Stimulated activated CD8-positive, alpha-beta memory T cell treated with anti-CD3 and anti-CD28 coated beads, Interleukin-7, amount 100 ng/mL, for 48 hours (primary cell): ENCODE measurements around the gene SNUPN.
A peak's percentile ranks its signal among the peaks of the same experiment; 100 is the strongest.
"Not testable (repeated sequence)": the region's sequence is repeated elsewhere in the genome, so short reads cannot be mapped to it uniquely, and the experiment has no call there.

Source experiments
- DNase-seq, 2 donors: peaks; one replicate each; pipeline ENCODE4 v3.0.0-alpha.2; 2020; ENCODE audit warnings: low read depth in 1 of 2; ENCODE audit errors: extremely low read depth in 1 of 2

The SNUPN gene

DNA sequence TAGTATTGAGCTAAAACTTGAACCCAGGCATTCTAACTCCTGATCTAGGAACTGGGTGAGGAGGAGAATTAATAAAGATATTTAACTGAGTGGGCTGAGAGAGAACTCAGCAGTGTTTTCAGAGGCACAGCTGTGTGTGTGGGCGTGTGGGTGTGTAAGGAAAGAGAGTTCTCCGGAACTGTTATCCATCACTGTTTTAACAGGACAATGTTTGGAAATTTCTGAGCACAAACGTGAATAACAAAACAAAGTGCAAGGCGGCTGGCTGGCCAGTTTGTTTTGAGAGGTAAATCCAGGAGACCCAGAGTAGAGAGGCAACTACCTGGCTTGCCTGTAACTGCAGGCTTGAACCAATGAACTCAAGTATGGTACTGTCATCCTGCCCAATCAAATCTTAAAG lies 41.4 kb downstream of the SNUPN start:
- DNase-seq, result no peak

DNA sequence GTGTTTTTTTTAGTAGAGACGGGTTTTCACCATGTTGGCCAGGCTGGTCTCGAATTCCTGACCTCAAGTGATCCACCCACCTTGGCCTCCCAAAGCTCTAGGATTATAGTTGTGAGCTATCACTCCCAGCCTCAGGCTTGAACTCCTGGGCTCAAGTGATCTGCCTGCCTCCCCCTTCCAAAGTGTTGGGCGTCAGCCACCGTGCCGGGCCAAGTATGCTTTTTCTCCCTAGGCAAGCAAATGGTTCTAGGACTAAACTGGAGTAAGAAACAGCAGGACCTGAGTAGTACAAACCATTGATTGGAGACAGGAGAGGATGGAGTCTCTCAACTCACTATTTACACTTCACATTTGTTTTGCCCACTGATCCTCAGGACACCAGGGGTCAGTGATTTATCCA lies 41.8 kb downstream of the SNUPN start:
- DNase-seq, result no peak

DNA sequence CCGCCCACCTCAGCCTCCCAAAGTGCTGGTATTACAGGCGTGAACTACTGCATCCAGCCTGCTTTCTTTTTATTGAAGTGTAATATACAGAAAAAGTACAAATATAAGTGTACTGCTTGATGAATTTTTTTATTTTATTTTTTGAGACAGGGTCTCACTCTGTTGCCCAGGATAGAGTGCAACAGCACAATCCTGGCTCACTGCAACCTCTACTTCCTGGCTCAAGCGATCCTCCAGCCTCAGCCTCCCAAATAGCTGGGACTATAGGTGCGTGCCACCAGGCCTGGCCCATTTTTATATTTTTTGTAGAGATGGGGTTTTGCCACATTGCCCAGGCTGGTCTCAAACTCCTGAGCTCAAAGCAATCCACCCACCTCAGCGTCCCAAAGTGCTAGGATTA lies 42.6 kb downstream of the SNUPN start:
- not testable (repeated sequence) for DNase-seq

DNA sequence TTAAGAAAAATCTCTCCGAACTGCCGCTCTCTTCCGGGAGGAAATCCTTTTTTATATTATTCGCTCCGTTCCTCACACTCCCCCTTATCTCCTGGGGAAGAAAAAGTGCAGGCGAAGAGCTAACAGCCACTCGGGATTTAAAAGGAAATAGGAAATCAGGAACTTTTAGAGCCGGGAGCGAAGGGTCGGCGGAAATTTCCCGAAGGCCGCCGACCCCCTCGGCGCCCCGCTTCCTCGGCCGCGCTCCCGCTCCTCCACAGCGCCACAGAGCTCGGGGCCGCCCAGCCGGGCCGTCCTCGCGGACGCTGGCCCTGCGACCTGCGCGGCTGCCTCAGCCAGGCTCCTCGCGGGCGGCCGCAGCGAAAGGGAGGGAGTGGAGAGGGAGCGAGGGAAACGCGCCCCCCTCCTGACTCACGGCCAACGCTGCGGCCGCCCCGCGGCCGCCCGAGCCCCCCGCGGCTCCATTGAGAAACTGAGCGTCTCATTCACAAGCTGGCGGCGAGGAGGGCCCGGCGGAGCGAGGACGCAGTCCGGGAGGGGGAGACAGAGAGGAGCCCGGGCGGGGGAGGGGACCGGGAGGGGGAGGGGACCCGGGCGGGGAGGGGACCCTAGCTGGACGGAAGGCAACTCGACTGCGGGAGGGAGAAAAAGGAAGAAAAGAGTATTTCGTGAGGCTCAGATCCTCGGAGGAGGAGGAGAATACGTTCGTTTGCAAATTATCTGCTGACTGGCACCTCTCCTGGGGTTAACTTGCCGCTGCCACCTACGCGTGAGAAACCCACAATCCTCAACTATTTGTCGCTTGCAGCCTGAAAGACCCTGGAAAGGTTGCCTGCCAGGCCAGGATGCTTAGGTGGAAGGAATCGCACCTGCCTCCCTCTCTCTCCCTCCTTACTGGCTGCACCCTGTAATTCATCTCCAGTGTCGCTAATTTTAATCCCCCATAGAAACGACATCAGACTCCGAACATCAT lies 46.3 kb downstream of the SNUPN start, which contains the start of gene PTPN9:
PTPN9 (minus strand) TSS at position 368 of the 973 bp plus-strand sequence. CDS start 539 bp downstream, outside the sequence.
- DNase-seq, result peak; percentile 45 to 55

DNA sequence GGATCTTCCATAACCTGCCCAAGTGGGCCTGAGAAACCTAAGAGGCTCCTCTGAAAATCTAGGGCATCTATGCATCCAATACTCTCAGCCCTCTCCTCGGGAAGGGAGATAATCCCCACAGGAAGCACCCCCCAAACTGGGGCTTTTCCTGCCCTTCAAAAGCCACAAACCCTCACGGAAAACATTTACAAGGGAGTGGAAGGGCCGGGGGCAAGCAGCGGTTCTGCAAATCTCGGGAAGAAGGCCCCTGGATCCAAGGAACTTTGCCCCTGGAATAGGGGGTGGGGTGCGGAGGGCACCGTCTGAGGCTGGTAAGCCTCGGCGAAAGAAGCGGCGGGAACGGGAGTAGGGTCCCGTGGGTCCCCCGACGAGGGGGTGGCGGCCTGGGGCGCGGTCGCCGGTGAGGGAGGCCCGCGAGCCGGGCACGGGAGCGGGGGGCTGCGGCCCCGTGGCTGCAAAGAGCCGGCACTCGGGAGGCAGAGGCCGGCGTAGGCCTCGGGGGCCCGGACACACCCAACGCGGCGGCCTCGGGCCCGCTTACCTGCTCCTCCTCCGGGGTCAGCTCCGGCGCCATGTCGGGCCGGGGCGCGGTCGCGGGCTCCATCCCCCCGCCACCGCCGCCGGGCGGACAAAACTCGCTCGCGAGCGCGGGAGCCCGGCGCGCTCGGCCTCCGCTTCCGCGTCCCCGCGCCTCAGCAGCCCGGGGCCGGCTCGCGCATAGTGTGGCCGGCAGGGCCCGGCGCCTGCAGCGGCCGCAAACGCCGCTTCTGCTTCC lies 47.2 kb downstream of the SNUPN start:
- no peak for DNase-seq

DNA sequence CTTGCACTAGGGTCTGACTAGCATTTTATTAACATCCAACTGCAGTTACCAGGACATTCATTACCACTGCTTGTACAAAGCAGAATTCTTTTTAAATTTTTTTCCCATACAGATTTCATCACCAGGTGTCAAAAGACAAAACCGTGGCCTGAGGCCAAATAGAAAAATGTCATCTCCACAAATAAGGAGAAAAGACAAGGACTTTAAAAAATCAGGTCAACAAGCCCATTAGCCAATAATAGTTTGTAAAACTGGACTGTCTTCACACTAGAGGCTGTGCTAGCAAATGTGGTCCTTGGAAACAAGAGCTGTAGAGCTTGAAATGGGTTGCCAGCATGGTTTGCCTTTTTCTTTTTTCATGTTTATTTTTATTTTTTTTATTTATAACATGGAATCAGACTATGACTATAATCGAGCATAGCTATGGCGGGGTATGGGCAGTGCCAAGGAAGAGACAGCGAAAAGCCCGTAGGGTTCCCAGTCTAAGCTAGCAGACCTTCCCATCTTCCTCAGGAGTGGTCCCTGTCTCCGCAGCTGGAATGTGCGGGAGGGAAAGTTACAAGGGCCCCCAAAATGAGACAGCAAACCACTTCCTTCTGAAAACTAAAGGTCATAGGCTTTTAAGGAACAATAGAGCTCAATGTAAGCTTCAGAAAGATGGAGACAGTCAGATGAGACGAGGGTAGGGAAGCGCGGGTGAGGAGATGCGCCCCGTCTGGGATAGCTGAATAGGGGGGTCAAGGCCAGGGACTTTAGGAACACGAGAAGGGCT lies 47.9 kb downstream of the SNUPN start:
- DNase-seq, result no peak

DNA sequence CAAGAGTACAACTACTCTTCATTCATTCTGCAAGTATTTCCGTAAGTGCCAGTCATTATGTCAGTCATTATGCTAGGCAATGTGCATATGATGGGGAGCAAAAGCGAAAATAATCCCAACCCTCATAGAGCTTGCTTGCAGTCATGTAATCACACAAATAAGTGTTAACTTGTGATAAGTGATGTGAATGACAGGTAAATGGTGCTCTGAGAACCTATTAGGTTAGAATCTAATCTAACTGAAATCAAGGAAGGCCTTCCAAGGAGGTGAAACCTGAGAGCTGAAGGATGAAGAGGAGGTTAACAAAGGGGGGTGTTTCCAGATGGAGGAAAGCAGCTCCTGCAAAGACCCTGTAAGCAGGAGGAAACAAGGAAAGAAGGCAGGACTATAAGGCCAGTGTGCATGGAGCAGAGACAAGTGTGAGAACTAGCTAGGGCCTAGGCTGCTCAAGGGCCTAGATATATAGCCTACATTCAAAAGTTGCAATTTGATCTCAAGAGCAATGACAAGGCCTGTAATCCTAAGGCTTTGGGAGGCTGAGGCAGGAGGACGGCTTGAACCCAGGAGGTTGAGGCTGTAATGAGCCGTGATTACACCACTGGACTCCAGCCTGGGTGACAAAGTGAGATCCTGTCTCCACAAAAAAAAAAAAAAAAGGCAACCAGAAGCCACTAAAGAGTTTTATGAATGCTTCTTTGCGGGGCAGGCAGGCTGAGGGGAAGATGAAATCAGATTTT lies 51.7 kb downstream of the SNUPN start:
- DNase-seq, result no peak

DNA sequence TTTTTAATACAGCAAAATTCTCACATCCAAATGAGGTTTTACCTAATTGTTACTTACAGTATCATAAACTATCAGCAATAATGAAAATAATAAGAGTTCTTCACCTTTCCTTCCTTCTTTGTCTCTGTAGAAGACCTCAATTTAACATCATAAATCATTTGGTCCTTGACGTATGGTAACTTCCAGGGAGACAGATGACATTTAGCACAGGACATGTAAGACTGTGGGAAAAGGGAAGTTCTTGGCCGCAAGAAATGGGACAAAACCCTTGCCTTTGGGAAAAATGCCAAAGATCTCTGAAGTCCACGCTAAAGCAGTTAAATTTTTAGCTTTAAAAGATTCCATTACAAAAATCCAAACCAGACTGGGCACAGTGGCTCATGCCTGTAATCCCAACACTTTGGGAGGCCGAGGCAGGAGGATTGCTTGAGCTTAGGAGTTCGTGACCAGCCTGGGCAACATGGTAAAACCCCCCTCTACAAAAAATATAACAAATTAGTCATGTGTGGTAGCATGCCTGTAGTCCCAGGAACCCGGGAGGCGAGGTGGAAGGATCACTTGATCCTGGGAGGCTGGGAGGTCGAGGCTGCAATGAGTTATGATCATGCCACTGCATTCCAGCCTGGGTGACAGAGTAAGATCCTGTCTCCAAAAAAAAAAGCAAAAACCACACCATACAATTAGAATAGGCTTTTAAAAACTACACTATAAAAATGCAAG lies 55.2 kb downstream of the SNUPN start:
- DNase-seq, result no peak

DNA sequence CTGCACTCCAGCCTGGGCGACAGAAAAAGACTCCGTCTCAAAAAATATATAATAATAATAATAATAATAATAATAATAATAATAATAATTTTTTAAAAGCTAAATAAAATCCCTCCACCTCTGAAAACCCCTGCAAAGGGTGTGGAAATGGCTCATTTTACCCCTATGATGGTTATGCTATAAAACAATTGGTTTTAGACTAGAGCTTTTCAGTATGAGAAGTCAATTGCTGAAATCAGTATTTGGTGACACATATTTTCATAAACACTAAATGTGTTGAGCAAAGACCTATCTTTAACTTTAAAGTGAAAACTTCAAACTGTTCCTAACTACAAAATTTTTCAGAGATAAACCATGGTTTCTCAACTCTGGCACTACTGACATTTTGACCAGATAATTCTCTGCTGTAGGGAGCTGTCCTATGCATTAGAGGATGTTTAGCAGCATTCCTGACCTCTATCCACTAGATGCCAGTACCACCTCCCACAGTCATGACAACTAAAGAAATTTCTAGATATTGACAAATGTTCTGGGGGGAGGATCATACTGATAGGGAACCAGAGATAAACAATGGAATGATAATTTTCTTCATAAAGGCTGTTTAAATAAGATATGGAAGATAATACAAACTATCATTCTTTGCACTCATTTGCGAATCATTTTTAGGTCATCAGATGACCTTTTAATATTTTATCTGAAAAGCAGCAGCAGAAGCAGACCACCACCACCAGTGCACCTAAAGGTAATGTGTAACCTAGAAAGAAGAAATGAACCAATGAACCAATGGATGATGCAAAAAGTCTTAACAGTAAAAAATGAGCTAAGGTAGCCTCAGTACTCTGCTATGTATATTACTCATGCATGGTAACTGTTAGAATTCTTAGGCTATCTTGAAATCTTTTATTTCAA lies 60.2 kb downstream of the SNUPN start:
- no peak for DNase-seq

DNA sequence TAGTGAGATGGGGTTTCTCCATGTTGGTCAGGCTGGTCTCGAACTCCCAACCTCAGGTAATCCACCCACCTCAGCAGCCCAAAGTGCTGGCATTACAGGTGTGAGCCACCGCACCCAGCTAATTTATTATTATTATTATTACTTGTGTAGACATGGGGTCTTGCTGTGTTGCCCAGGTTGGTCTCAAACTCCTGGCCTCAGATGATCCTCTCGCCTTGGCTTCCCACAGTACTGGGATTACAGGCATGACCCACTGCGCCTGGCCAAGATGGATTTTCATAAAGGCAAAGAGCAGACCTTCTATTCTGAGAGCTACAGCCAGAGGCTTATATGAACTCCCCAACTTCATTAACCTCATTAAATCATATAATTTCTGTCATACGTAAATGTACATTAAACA lies 63.6 kb downstream of the SNUPN start:
- no peak for DNase-seq

DNA sequence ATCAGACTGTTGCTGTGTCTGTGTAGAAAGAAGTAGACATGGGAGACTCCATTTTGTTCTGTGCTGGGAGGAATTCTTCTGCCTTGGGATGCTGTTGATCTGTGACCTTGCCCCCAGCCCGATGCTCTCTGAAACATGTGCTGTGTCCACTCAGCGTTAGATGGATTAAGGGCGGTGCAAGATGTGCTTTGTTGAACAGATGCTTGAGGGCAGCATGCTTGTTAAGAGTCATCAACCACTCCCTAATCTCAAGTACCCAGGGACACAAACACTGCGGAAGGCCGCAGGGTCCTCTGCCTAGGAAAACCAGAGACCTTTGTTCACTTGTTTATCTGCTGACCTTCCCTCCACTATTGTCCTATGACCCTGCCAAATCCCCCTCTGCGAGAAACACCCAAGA lies 66.2 kb downstream of the SNUPN start:
- not testable (repeated sequence) for DNase-seq

DNA sequence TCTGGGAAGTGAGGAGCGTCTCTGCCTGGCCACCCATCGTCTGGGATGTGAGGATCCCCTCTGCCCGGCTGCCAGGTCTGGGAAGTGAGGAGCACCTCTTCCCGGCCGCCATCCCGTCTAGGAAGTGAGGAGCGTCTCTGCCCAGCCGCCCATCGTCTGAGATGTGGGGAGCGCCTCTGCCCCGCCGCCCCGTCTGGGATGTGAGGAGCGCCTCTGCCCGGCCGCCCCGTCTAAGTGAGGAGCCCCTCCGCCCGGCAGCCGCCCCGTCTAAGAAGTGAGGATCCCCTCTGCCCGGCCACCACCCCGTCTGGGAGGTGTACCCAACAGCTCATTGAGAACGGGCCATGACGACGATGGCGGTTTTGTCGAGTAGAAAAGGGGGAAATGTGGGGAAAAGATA lies 66.6 kb downstream of the SNUPN start:
- DNase-seq, result not testable (repeated sequence)

DNA sequence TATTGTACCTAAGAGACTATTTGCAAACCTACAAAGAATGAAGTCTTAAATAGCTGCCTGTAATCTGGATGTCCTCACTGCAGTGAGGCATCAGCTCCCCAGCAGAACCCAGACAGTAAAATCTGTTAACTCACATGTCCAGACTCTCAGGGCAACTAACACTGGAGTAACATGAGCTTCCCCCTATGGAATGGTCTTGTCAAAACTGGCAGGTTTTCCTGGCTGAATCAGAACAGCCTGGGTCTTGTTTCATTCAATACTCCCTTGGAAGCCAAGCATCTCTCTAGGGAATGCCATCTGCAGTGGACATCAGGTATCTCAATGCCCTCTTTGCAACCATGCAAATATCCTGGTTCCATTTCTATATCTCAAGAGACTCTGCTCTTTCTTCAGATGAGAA lies 70.8 kb downstream of the SNUPN start:
- DNase-seq, result no peak

DNA sequence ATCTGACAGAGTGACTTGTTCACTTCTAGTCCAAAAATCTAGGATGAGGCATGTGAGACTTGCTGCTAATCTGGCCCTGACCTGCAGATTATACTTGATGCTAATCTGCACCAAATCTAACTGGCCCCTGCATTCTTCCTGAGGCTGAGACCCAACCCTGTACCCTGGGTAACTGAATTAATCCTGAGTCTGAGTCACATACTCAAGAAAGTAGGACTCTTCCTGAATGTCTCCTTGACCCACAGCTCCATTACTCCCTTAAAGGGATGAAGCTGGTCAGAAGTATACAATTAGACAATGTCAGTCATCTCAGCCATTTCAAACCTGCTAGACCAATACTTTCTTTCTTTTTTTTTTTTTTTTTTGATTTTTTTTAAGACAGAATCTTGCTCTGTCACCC lies 71.9 kb downstream of the SNUPN start:
- DNase-seq, result no peak

DNA sequence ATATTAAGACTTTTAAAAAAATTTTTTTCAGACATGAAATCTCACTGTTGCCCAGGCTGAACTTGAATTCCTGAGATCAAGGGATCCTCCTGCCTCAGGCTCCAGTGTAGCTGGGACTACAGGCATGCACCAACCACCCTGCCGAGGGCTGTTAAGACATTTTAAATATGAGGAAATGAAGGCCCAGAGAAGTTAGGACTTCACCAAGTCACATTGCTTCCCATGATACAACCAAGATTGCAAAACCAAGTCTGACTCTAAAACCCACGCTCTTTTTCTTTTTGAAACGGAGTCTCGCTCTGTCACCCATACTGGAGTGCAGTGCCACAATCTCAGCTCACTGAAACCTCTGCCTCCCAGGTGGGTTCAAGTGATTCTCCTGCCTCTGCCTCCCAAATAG lies 74.4 kb downstream of the SNUPN start:
- no peak for DNase-seq
